Neuronal stem cell (in vitro differentiated cells): Measurements from ENCODE around the gene KCNQ1.

Experiments used
- DNase-seq: peaks from one replicate; pipeline ENCODE4 v3.0.0-alpha.2; 2013; ENCODE audit warnings: low spot score
- H2AFZ ChIP-seq: one replicate; pipeline ENCODE4 v1.6.1; 2013; ENCODE audit warnings: mild to moderate bottlenecking, low read length, inconsistent platforms
- H2AK5ac ChIP-seq: 2 replicates; pipeline ENCODE4 v1.6.1; 2013; ENCODE audit warnings: low read depth, mild to moderate bottlenecking, inconsistent platforms, low read length, moderate library complexity, mixed read lengths
- H2BK120ac ChIP-seq: 2 replicates; pipeline ENCODE4 v1.6.1; 2013; ENCODE audit warnings: low read depth, mild to moderate bottlenecking, inconsistent platforms, low read length, moderate library complexity, mixed read lengths
- H2BK12ac ChIP-seq: one replicate; pipeline ENCODE4 v1.6.1; 2013; ENCODE audit warnings: low read length, inconsistent platforms
- H2BK15ac ChIP-seq: 2 replicates; pipeline ENCODE4 v1.6.1; 2013; ENCODE audit warnings: mild to moderate bottlenecking, low read length, inconsistent platforms, mixed read lengths
- H2BK5ac ChIP-seq: one replicate; pipeline ENCODE4 v1.6.1; 2013; ENCODE audit warnings: inconsistent platforms, mild to moderate bottlenecking, low read length, moderate library complexity
- H3K14ac ChIP-seq: one replicate; pipeline ENCODE4 v1.6.1; 2013; ENCODE audit warnings: low read length, inconsistent platforms
- H3K18ac ChIP-seq: 2 replicates; pipeline ENCODE4 v1.6.1; 2013; ENCODE audit warnings: low read length, inconsistent platforms
- H3K23ac ChIP-seq: 2 replicates; pipeline ENCODE4 v1.6.1; 2013; ENCODE audit warnings: low read depth, mild to moderate bottlenecking, mixed read lengths, low read length, inconsistent platforms; ENCODE audit not compliant: poor library complexity
- H3K27ac ChIP-seq: replicated peaks from 3 replicates; pipeline ENCODE4 v1.5.1; 2013; ENCODE audit warnings: low read length, inconsistent platforms
- H3K27me3 ChIP-seq, 3 experiments: 2 replicates each; pipeline ENCODE4 v1.6.1; 2013; ENCODE audit warnings: low read length in 3 of 3, mild to moderate bottlenecking in 2 of 3, inconsistent platforms in 1 of 3, low read depth in 1 of 3, mixed read lengths in 1 of 3, moderate library complexity in 1 of 3; ENCODE audit not compliant: control insufficient read depth in 3 of 3, insufficient read depth in 3 of 3
- H3K36me3 ChIP-seq, 2 donors: replicated peaks in 1 of 2; 2 replicates each; pipeline ENCODE4 v1.6.1; 2013; ENCODE audit warnings: low read length in 2 of 2; ENCODE audit not compliant: control insufficient read depth in 2 of 2, insufficient read depth in 2 of 2
- H3K4ac ChIP-seq: 2 replicates; pipeline ENCODE4 v1.6.1; 2013; ENCODE audit warnings: inconsistent platforms, mild to moderate bottlenecking, low read length, moderate library complexity
- H3K4me1 ChIP-seq, 2 donors: 1 replicate in 1 of 2; 2 replicates in 1 of 2; pipeline ENCODE4 v1.6.1; 2013; ENCODE audit warnings: low read length in 2 of 2, low read depth in 1 of 2; ENCODE audit not compliant: control insufficient read depth in 2 of 2, insufficient read depth in 1 of 2
- H3K4me2 ChIP-seq: one replicate; pipeline ENCODE4 v1.6.1; 2013; ENCODE audit warnings: mild to moderate bottlenecking, low read length, inconsistent platforms; ENCODE audit not compliant: insufficient read depth, poor library complexity, severe bottlenecking
- H3K4me3 ChIP-seq, 2 donors: 2 replicates each; pipeline ENCODE4 v1.5.1; 2013; ENCODE audit warnings: low read length in 2 of 2, mild to moderate bottlenecking in 2 of 2, inconsistent platforms in 1 of 2, moderate library complexity in 1 of 2
- H3K79me1 ChIP-seq: one replicate; pipeline ENCODE4 v1.6.1; 2013; ENCODE audit warnings: low read depth, mild to moderate bottlenecking, inconsistent platforms, low read length, moderate library complexity
- H3K9ac ChIP-seq: one replicate; pipeline ENCODE4 v1.6.1; 2013; ENCODE audit warnings: mild to moderate bottlenecking, low read depth, low read length, inconsistent platforms; ENCODE audit not compliant: poor library complexity
- H3K9me3 ChIP-seq, 2 donors: replicated peaks in 1 of 2; 2 replicates each; pipeline versions ENCODE3 to v1.6.1; 2013; ENCODE audit warnings: low read length in 2 of 2, mild to moderate bottlenecking in 2 of 2, inconsistent platforms in 1 of 2, low read depth in 1 of 2, mixed read lengths in 1 of 2, moderate library complexity in 1 of 2; ENCODE audit not compliant: control insufficient read depth in 2 of 2, insufficient read depth in 1 of 2
- H4K8ac ChIP-seq: one replicate; pipeline ENCODE4 v1.6.1; 2013; ENCODE audit warnings: low read depth, mild to moderate bottlenecking, inconsistent platforms, low read length, moderate library complexity
- H4K91ac ChIP-seq: one replicate; pipeline ENCODE4 v1.6.1; 2013; ENCODE audit warnings: low read length, low read depth, mild to moderate bottlenecking, inconsistent platforms; ENCODE audit not compliant: poor library complexity
- WGBS, 2 donors: extraction: QIAGEN DNeasy Blood & Tissue Kit; methylation state at CpG; one replicate each; pipeline ENCODE4 v1.1.7; 2013; ENCODE audit warnings: missing lambda C conversion rate in 2 of 2, mixed read lengths in 1 of 2; ENCODE audit not compliant: insufficient read length in 2 of 2, insufficient replicate concordance in 1 of 2; ENCODE audit errors: extremely low coverage in 2 of 2; 5-methylcytosine and 5-hydroxymethylcytosine counted together

The KCNQ1 gene

GRCh38 chr11:2881076-2881980 lies 436.5 kb downstream of the KCNQ1 start:
- Histone ChIP-seq H3K18ac (no peak overlapping the region), H3K23ac (peak overlapping the region; percentile 68), H4K8ac (no peak overlapping the region), H3K4me2 (no peak overlapping the region), H3K27me3 (peaks cover 0 to 45% (median 2%) of the 10 kb centered on the region in 3 experiments), H3K4me1 (peaks cover 11 to 12% of the 10 kb centered on the region in 2 donors), H3K27ac (no peak overlapping the region), H2AK5ac (peak overlapping the region; percentile 4), H2BK5ac (no peak overlapping the region), H3K14ac (peak overlapping the region; percentile 14), H2BK15ac (no peak overlapping the region), H2BK120ac (no peak overlapping the region), H3K4me3 (no peak overlapping the region), H2AFZ (no peak overlapping the region), H3K79me1 (peaks cover 7% of the 10 kb centered on the region), H3K36me3 (peaks cover 0 to 7% of the 10 kb centered on the region in 2 donors), H4K91ac (no peak overlapping the region), H3K9me3 (peaks cover 0 to 5% of the 10 kb centered on the region in 2 donors), H3K4ac (no peak overlapping the region), H3K9ac (no peak overlapping the region), H2BK12ac (no peak overlapping the region)
- WGBS, 2 donors: no CpG with 5 or more reads among the region's 19 CpGs
- no peak for DNase-seq

GRCh38 chr11:2881981-2882375 lies 437.2 kb downstream of the KCNQ1 start:
- Histone ChIP-seq H3K79me1 (peaks cover 7% of the 10 kb centered on the region), H3K14ac (no peak overlapping the region), H2AFZ (no peak overlapping the region), H2BK5ac (no peak overlapping the region), H3K4me1 (peaks cover 18% of the 10 kb centered on the region in 2 donors), H3K27me3 (peaks cover 0 to 46% (median 2%) of the 10 kb centered on the region in 3 experiments), H2BK15ac (no peak overlapping the region), H2BK120ac (no peak overlapping the region), H3K36me3 (peaks cover 0 to 7% of the 10 kb centered on the region in 2 donors), H4K8ac (no peak overlapping the region), H3K4me3 (no peak overlapping the region), H3K9ac (no peak overlapping the region), H3K4me2 (no peak overlapping the region), H3K9me3 (peaks cover 0 to 5% of the 10 kb centered on the region in 2 donors), H3K18ac (peak overlapping the region; percentile 22), H4K91ac (no peak overlapping the region), H2AK5ac (no peak overlapping the region), H3K27ac (no peak overlapping the region), H3K4ac (no peak overlapping the region), H2BK12ac (no peak overlapping the region), H3K23ac (no peak overlapping the region)
- WGBS, 2 donors: no CpG with 5 or more reads among the region's 12 CpGs
- DNase-seq: no peak

GRCh38 chr11:2882396-2883110 lies 437.7 kb downstream of the KCNQ1 start:
- Histone ChIP-seq H3K4ac (no peak overlapping the region), H2BK5ac (no peak overlapping the region), H4K8ac (no peak overlapping the region), H3K36me3 (peaks cover 0 to 7% of the 10 kb centered on the region in 2 donors), H2BK12ac (no peak overlapping the region), H3K9ac (no peak overlapping the region), H3K9me3 (peaks cover 0 to 5% of the 10 kb centered on the region in 2 donors), H3K4me2 (no peak overlapping the region), H3K18ac (no peak overlapping the region), H3K23ac (no peak overlapping the region), H2BK15ac (no peak overlapping the region), H3K4me1 (peaks cover 19 to 21% of the 10 kb centered on the region in 2 donors), H4K91ac (peak overlapping the region; percentile 81), H3K14ac (peak overlapping the region; percentile 27), H2BK120ac (no peak overlapping the region), H3K79me1 (peaks cover 7% of the 10 kb centered on the region), H3K27me3 (peaks cover 0 to 47% (median 2%) of the 10 kb centered on the region in 3 experiments), H3K27ac (no peak overlapping the region), H2AK5ac (peak overlapping the region; percentile 44), H3K4me3 (no peak overlapping the region), H2AFZ (no peak overlapping the region)
- no CpG with 5 or more reads among the region's 11 CpGs for WGBS, 2 donors
- DNase-seq: no peak

- Histone ChIP-seq H2AK5ac (no peak overlapping the region), H3K14ac (no peak overlapping the region), H3K4me2 (peak overlapping the region; percentile 99), H3K79me1 (peaks cover 7% of the 10 kb centered on the region), H3K4ac (no peak overlapping the region), H3K9me3 (peaks cover 0 to 3% of the 10 kb centered on the region in 2 donors), H3K18ac (peak overlapping the region; percentile 97), H3K27me3 (peaks cover 0 to 47% (median 2%) of the 10 kb centered on the region in 3 experiments), H3K4me3 (peak overlapping the region; percentile 53 to 89), H3K23ac (peak overlapping the region; percentile 39), H2AFZ (peak overlapping the region; percentile 83), H2BK5ac (peak overlapping the region; percentile 72), H2BK15ac (peak overlapping the region; percentile 23), H2BK120ac (no peak overlapping the region), H3K4me1 (peaks cover 19 to 21% of the 10 kb centered on the region in 2 donors), H3K27ac (no peak overlapping the region), H3K9ac (peak overlapping the region; percentile 79), H2BK12ac (no peak overlapping the region), H4K8ac (no peak overlapping the region), H3K36me3 (peaks cover 0 to 7% of the 10 kb centered on the region in 2 donors), H4K91ac (no peak overlapping the region)
- no peak for DNase-seq
- WGBS, 2 donors: no CpG with 5 or more reads among the region's 24 CpGs
Measured at GRCh38 chr11:2883640-2883978, 438.8 kb downstream of the KCNQ1 start.
